Measurements from ENCODE around the gene AKAP13.
"Not testable (repeated sequence)": the region's sequence is repeated elsewhere in the genome, so short reads cannot be mapped to it uniquely, and the experiment has no call there.

Gene AKAP13

GRCh38 chr15:85646538-85647091, 266.2 kb downstream of the AKAP13 start:
- no peak for TF ChIP-seq CTCF (IDR thresholded peaks at IDR 0.05; ENCODE audit: low read depth, low read length)
- in situ Hi-C loops (cut with HindIII; ENCODE audit: low sequenced_read_pairs): no loop called here
- H3K4me3 ChIP-seq (ENCODE audit: low read depth, low read length): no peak overlapping the region
- DNase-seq (ENCODE audit: low read depth, low spot score): peak; percentile 94

- in situ Hi-C loops (cut with HindIII; ENCODE audit: low sequenced_read_pairs): no loop called here
- H3K4me3 ChIP-seq (ENCODE audit: low read depth, low read length): no peak overlapping the region
- no peak for TF ChIP-seq CTCF (IDR thresholded peaks at IDR 0.05; ENCODE audit: low read depth, low read length)
- peak; percentile 73 for DNase-seq (ENCODE audit: low read depth, low spot score)
Observed at GRCh38 chr15:85649372-85649771, 269.0 kb downstream of the AKAP13 start.

DNA sequence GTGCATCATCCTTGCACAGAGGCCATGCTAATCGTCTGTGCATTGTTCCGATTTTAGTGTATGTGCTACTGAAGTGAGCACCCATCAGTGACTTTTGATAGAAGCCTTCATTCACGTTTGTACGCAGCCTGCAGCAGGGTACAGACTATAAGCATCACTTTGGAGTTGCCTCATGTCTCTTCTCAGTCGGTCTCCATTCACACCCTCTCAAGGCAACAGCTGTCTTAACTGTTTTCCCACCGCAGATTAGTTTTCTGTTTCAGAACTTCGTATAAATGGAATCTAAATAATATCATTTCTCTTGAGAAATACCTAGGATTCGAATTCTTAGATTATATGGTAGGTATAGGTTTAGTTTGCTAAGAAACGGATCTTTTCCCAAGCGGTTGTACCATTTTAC, 271.1 kb downstream of the AKAP13 start:
- in situ Hi-C loops (cut with HindIII; ENCODE audit: low sequenced_read_pairs): no loop called here

DNA sequence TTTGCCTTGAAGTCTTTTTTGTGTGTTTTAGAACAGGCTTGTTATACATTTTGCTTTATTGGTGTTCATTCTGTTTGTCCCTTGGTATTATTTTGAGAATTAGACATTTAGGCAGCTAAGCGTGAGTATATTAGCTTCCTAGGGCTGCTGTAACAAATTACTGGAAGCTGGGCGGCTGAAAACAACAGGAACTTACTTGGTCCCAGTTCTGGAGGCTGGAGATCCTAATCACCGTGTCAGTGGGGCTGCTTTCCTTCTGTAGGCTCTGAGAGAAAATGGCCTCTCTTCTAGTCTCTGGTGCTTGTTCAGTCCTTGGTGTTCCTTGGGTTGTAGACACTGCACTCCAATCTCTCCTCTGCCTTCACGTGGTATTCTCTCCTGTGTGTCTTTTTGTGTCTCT, 272.1 kb downstream of the AKAP13 start:
- DNase-seq (ENCODE audit: low read depth, low spot score): no peak
- in situ Hi-C loops (cut with HindIII; ENCODE audit: low sequenced_read_pairs): no loop called here
- H3K4me3 ChIP-seq (ENCODE audit: low read depth, low read length): no peak overlapping the region
- no peak for TF ChIP-seq CTCF (IDR thresholded peaks at IDR 0.05; ENCODE audit: low read depth, low read length)

More for the DNA sequence above, 271.1 kb downstream of the AKAP13 start:
- no peak for TF ChIP-seq CTCF (IDR thresholded peaks at IDR 0.05; ENCODE audit: low read depth, low read length)
- no peak overlapping the region for H3K4me3 ChIP-seq (ENCODE audit: low read depth, low read length)
- no peak for DNase-seq (ENCODE audit: low read depth, low spot score)

- H3K4me3 ChIP-seq (ENCODE audit: low read depth, low read length): no peak overlapping the region
- no peak for TF ChIP-seq CTCF (IDR thresholded peaks at IDR 0.05; ENCODE audit: low read depth, low read length)
- DNase-seq (ENCODE audit: low read depth, low spot score): no peak
- in situ Hi-C loops (cut with HindIII; ENCODE audit: low sequenced_read_pairs): no loop called here
Observed at GRCh38 chr15:85657132-85657531, 276.7 kb downstream of the AKAP13 start.

DNA sequence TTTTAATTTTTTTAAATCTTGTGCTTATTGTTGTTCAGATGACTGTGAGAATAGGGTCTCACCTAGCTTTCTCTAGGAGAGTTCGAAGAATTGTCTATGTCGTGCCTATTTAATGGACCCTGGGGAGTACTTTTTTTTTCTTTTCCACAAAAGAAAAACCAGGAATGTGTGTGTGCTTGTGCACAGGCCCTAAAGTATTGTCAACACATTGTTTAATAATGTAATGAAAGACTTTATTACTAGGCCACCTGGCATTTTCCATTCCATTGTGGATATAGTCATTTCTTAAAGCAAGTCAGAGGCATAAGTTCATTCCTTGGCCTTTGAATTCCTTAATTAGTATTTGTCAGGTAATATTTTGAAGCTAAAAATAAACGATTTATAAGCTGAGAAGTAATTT, 278.4 kb downstream of the AKAP13 start:
- in situ Hi-C loops (cut with HindIII; ENCODE audit: low sequenced_read_pairs): no loop called here
- TF ChIP-seq CTCF (IDR thresholded peaks at IDR 0.05; ENCODE audit: low read depth, low read length): no peak
- H3K4me3 ChIP-seq (ENCODE audit: low read depth, low read length): no peak overlapping the region
- DNase-seq (ENCODE audit: low read depth, low spot score): no peak

DNA sequence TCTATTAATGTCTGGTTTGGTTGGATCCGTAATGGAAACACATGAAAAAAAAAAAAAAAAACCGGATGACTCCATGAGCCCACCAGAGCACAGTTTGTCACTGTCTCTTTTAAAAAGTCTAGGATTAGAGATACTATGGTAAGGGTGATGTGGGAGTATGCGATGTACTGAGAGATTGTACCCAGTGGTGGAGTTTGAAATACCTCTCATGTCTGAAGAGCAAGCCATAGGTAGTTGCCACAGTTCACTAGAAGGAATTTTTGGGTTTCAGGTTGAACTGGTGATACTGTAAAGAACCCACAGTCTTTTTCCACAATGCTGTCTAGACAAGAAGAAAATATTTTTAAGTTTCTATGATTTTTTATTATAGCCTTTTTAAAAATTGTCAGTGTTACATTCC, 281.5 kb downstream of the AKAP13 start:
- in situ Hi-C loops (cut with HindIII; ENCODE audit: low sequenced_read_pairs): no loop called here
- no peak for TF ChIP-seq CTCF (IDR thresholded peaks at IDR 0.05; ENCODE audit: low read depth, low read length)
- H3K4me3 ChIP-seq (ENCODE audit: low read depth, low read length): no peak overlapping the region
- DNase-seq (ENCODE audit: low read depth, low spot score): no peak

DNA sequence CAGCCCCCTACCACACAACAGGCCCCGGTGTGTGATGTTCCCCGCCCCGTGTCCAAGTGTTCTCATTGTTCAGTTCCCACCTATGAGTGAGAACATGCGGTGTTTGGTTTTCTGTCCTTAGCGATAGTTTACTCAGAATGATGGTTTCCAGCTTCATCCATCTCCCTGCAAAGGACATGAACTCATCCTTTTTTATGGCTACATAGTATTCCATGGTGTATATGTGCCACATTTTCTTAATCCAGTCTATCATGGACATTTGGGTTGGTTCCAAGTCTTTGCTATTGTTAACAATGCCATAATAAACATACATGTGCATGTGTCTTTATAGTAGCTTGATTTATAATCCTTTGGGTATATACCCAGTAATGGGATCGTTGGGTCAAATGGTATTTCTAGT, 285.3 kb downstream of the AKAP13 start:
- H3K4me3 ChIP-seq (ENCODE audit: low read depth, low read length); in situ Hi-C loops (cut with HindIII; ENCODE audit: low sequenced_read_pairs); DNase-seq (ENCODE audit: low read depth, low spot score): not testable (repeated sequence)
